ENCODE measurements around the gene OR52K1.

- TF ChIP-seq, protein P1, sequence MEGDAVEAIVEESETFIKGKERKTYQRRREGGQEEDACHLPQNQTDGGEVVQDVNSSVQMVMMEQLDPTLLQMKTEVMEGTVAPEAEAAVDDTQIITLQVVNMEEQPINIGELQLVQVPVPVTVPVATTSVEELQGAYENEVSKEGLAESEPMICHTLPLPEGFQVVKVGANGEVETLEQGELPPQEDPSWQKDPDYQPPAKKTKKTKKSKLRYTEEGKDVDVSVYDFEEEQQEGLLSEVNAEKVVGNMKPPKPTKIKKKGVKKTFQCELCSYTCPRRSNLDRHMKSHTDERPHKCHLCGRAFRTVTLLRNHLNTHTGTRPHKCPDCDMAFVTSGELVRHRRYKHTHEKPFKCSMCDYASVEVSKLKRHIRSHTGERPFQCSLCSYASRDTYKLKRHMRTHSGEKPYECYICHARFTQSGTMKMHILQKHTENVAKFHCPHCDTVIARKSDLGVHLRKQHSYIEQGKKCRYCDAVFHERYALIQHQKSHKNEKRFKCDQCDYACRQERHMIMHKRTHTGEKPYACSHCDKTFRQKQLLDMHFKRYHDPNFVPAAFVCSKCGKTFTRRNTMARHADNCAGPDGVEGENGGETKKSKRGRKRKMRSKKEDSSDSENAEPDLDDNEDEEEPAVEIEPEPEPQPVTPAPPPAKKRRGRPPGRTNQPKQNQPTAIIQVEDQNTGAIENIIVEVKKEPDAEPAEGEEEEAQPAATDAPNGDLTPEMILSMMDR (conservative IDR thresholded peaks at IDR 0.05 in 1 of 2, IDR thresholded peaks at IDR 0.05 in 1 of 2; ENCODE audit: low read depth in 1 of 2, low read length in 2 of 2) = no peak
- no peak for TF ChIP-seq EZH2 (IDR thresholded peaks at IDR 0.05; ENCODE audit: low read length, missing control alignments)
These were observed 58.6 kb downstream of the OR52K1 start for GRCh38 chr11:4541071-4541470.
